Body of pancreas (tissue), 4 donors: Measurements from ENCODE around the gene CPM.

Source experiments
- POLR2A ChIP-seq, 3 donors: fragments of 450-650 bp; IDR thresholded peaks; one replicate each; pipeline ENCODE4 v1.6.1; 2016; ENCODE audit warnings: antibody characterized with exemption in 3 of 3, mild to moderate bottlenecking in 2 of 3
- TF ChIP-seq, protein P1 (sequence below), 7 experiments: fragments of 450-650 bp in 4 of 7; fragments of 200-600 bp in 3 of 7; sonication (generic) in 3 of 7; IDR thresholded peaks; one replicate each; pipeline ENCODE4 v1.5.1; 2016 to 2019; ENCODE audit warnings: antibody characterized with exemption in 7 of 7

DNA sequence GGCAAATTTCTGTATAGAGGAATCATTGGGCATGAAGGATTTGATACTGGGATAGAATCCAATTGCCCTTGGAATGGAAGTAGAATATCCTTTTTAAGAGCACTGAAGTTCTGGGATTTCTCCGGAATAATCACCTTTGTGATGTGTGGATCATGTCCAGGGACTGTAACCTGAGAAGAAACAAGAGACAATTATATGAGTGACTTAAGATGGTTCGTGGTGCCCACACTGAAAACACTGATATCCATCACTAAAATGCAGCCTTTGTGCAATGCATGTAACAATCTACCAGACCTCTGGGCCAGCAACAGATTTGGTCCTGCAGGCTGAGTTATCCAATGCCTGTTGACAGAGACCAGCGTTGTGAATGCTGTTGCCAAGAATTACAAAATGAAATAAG is 76.5 kb downstream of the CPM start:
- TF ChIP-seq, protein P1, sequence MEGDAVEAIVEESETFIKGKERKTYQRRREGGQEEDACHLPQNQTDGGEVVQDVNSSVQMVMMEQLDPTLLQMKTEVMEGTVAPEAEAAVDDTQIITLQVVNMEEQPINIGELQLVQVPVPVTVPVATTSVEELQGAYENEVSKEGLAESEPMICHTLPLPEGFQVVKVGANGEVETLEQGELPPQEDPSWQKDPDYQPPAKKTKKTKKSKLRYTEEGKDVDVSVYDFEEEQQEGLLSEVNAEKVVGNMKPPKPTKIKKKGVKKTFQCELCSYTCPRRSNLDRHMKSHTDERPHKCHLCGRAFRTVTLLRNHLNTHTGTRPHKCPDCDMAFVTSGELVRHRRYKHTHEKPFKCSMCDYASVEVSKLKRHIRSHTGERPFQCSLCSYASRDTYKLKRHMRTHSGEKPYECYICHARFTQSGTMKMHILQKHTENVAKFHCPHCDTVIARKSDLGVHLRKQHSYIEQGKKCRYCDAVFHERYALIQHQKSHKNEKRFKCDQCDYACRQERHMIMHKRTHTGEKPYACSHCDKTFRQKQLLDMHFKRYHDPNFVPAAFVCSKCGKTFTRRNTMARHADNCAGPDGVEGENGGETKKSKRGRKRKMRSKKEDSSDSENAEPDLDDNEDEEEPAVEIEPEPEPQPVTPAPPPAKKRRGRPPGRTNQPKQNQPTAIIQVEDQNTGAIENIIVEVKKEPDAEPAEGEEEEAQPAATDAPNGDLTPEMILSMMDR (IDR thresholded peaks at IDR 0.05): no peak
- no peak for TF ChIP-seq POLR2A (IDR thresholded peaks at IDR 0.05)
